Uterus (tissue), 4 donors: ENCODE results near the gene NUMB. TPM values are rescaled to one million over a fixed set of nuclear protein-coding genes. Genes with fewer than 3 reads are reported as not detected.

ENCODE experiments used
- DNase-seq, 2 donors: peaks; one replicate each; pipeline ENCODE4 v3.0.0-alpha.2; 2019 to 2020
- H3K27ac ChIP-seq, 2 donors: fragments of 200-600 bp; sonication (generic); 1 replicate in 1 of 2; 2 replicates in 1 of 2; pipeline ENCODE4 v1.5.1; 2016 to 2018
- H3K27me3 ChIP-seq, 2 donors: fragments of 200-600 bp; sonication (generic); one replicate each; pipeline ENCODE4 v1.5.1; 2018 to 2019; ENCODE audit warnings: control low read depth in 1 of 2
- H3K36me3 ChIP-seq, 2 donors: fragments of 200-600 bp; sonication (generic); one replicate each; pipeline ENCODE4 v1.5.1; 2019; ENCODE audit warnings: control low read depth in 1 of 2
- H3K4me1 ChIP-seq, 2 donors: fragments of 200-600 bp; sonication (generic); one replicate each; pipeline ENCODE4 v1.5.1; 2018 to 2019; ENCODE audit warnings: control low read depth in 1 of 2
- H3K4me3 ChIP-seq, 2 donors: fragments of 200-600 bp; sonication (generic); 1 replicate in 1 of 2; 2 replicates in 1 of 2; pipeline ENCODE4 v1.5.1; 2018 to 2019; ENCODE audit warnings: mild to moderate bottlenecking in 1 of 2
- H3K9me3 ChIP-seq, 2 donors: fragments of 200-600 bp; sonication (generic); one replicate each; pipeline ENCODE4 v1.5.1; 2019; ENCODE audit warnings: control low read depth in 1 of 2
- CTCF ChIP-seq, 4 experiments: fragments of 200-600 bp in 2 of 4; fragments of 450-650 bp in 2 of 4; sonication (generic) in 2 of 4; IDR thresholded peaks; one replicate each; pipeline ENCODE4 v1.5.1; 2016 to 2019; ENCODE audit warnings: antibody characterized with exemption in 4 of 4, mild to moderate bottlenecking in 2 of 4, moderate library complexity in 1 of 4
- POLR2A ChIP-seq, 2 donors: fragments of 450-650 bp; IDR thresholded peaks; one replicate each; pipeline ENCODE4 v1.6.1; 2016; ENCODE audit warnings: antibody characterized with exemption in 2 of 2, mild to moderate bottlenecking in 1 of 2, moderate library complexity in 1 of 2
- intact Hi-C: fragments of 100-400 bp; cut with DNase I; formaldehyde crosslinking; loops from one replicate; pipeline ENCODE4 v1.15.1; 2023; ENCODE audit warnings: low total_unique reads
- total RNA-seq, 4 donors: library from RNA; depleted of rRNA in 3 of 4; stranded (reverse); fragments of >200 nt in 3 of 4; gene quantifications; one replicate each; pipeline versions ENCODE4 v1.1.0 to v1.2.4, GENCODE V29; 2014 to 2023
- donor health status: DM: yes; HTN: yes; CAD: no.

Gene NUMB
- total RNA-seq, 4 donors from 2014 or later: 27.1 to 119 (median 40.8) TPM

DNA sequence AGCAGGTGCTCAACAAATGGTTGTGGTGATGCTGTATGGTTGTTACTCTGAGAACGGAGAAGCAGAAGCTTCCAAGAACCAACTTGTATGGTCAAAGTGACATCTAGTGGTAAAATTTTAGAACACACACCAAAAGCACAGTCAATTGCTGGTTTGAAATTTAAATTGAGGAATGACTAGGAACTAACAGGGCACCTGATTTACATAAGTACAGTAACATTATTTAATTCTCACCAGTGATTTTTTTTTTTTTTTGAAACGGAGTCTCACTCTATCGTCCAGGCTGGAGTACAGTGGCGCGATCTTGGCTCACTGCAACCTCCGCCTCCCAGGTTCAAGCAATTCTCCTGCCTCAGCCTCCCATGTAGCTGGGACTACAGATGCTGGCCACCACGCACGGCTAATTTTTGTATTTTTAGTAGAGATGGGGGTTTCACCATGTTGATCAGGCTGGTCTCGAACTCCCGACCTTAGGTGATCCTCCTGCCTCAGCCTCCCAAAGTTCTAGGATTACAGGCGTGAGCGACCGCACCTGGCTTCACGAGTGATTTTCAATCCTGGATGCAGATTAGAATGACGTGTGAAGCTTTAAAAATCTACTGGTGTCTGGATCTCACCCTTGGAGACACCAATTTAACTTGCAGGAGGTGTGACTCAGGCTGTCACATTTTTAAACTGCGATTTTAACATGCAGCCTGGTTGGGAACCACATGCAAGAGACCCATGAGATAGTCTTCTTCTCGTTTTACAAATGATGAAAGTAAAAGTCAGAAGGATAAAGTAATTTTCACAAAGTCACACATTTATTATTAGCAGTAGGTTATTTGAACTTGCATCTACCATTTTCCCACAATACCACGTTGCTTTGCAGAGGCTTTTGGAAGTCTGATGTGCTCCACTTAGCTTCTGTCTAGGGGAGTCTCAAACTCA, 14.1 kb upstream of the NUMB start:
- peak; percentile 57 to 89 (median 78) for TF ChIP-seq CTCF (IDR thresholded peaks at IDR 0.05)
- no peak for TF ChIP-seq POLR2A (IDR thresholded peaks at IDR 0.05)
- no peak for DNase-seq
- no peaks in the 10 kb centered on the region for H3K9me3 ChIP-seq
- no peak overlapping the region for H3K4me3 ChIP-seq
- H3K4me1 ChIP-seq: no peaks in the 10 kb centered on the region
- no peaks in the 10 kb centered on the region for H3K27me3 ChIP-seq
- H3K27ac ChIP-seq: no peak overlapping the region
- intact Hi-C loops: loop anchor here (5.0 kb wide), 2 partner anchors 175 to 300 kb away; no protein-coding TSS in a partner anchor
- H3K36me3 ChIP-seq: no peaks in the 10 kb centered on the region

- no peaks in the 10 kb centered on the region for H3K27me3 ChIP-seq
- no peaks in the 10 kb centered on the region for H3K9me3 ChIP-seq
- TF ChIP-seq CTCF (IDR thresholded peaks at IDR 0.05) (no peak), POLR2A (IDR thresholded peaks at IDR 0.05) (no peak)
- no peak overlapping the region for H3K4me3 ChIP-seq
- intact Hi-C loops: loop anchor here (5.0 kb wide), 2 partner anchors 174 to 299 kb away; no protein-coding TSS in a partner anchor
- no peak for DNase-seq
- H3K4me1 ChIP-seq: no peaks in the 10 kb centered on the region
- H3K36me3 ChIP-seq: no peaks in the 10 kb centered on the region
- no peak overlapping the region for H3K27ac ChIP-seq
These were observed 13.3 kb upstream of the NUMB start for GRCh38 chr14:73471582-73472184.

DNA sequence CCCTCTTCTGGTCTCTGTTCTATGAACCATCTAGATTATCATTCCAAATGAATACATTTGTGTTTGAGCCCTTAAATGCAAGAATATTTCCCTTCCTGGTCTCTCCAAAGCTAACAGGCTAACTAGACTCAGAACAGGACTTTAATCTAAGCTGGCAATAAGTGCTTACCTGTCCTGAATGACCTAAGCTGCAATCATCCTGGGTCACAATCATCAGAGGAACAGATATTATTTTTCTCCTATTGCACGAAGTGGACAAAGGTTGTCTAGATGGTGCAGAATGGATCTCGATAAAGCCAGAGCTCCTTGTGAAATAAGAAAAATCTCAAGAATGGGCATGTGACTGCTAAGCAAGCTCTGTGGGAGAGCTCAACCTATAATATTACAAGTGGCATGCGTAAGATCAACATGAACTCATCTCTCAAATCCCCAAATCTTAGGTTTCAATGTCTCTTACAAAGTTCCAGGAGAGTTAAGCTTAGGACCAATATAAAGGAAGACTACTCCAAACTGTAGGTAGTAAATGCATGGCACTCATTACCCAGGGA, 10.6 kb upstream of the NUMB start:
- Histone ChIP-seq H3K9me3 (no peaks in the 10 kb centered on the region), H3K4me1 (no peaks in the 10 kb centered on the region), H3K36me3 (no peaks in the 10 kb centered on the region), H3K27ac (no peak overlapping the region), H3K27me3 (no peaks in the 10 kb centered on the region), H3K4me3 (no peak overlapping the region)
- TF ChIP-seq POLR2A (IDR thresholded peaks at IDR 0.05) (no peak), CTCF (IDR thresholded peaks at IDR 0.05) (no peak)
- intact Hi-C loops: no loop called here
- DNase-seq: no peak

DNA sequence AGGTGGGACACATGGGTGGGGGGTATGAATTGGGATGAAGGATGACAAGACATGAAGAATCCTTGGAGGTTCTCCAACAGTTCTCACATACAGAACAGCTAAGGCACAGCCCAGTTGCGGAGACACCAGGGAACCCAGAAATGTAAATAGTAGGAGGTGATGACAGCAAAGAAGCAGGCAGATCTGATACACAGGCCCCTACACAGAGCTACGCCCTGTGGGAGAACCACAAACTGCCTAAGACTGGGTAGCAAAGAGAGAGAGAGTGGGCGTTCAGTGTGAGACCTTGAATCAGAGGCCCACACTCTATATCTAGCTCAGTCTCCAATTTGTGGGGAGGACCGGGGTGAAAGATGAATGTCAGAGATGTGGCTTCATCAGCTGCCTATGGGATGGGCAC, 9.5 kb upstream of the NUMB start:
- H3K36me3 ChIP-seq: no peaks in the 10 kb centered on the region
- no peaks in the 10 kb centered on the region for H3K9me3 ChIP-seq
- no peaks in the 10 kb centered on the region for H3K4me1 ChIP-seq
- H3K27me3 ChIP-seq: no peaks in the 10 kb centered on the region
- no peak overlapping the region for H3K4me3 ChIP-seq
- intact Hi-C loops: no loop called here
- no peak for TF ChIP-seq CTCF (IDR thresholded peaks at IDR 0.05)
- no peak for TF ChIP-seq POLR2A (IDR thresholded peaks at IDR 0.05)
- DNase-seq: no peak
- H3K27ac ChIP-seq: no peak overlapping the region

DNA sequence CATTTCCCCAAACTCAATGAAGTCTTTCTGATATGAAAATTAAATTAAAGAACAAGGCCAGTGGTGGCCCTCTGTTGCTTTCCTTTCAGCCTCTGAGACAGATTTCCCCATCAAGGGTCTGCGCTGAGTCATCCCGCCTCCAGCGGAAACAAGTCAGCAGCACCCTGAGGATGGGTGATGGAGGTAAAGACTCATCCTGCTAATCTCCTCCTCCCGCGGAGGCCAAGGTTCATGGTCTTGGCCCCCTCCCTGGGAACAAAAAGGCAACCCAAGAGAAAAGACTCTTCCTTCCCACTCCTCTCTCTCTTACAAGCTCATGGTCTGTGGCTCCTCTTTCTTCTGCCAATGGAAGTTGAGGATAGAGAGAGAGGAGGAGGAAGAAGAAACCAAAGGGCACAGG, 9.0 kb upstream of the NUMB start:
- Histone ChIP-seq H3K4me1 (peaks cover 0 to 3% of the 10 kb centered on the region in 2 donors), H3K4me3 (no peak overlapping the region), H3K27ac (no peak overlapping the region), H3K36me3 (no peaks in the 10 kb centered on the region), H3K9me3 (no peaks in the 10 kb centered on the region), H3K27me3 (no peaks in the 10 kb centered on the region)
- TF ChIP-seq POLR2A (IDR thresholded peaks at IDR 0.05): no peak
- TF ChIP-seq CTCF (IDR thresholded peaks at IDR 0.05): no peak
- no peak for DNase-seq
- intact Hi-C loops: no loop called here
